Activated CD4-positive, alpha-beta T cell treated with anti-CD3 and anti-CD28 coated beads, Interleukin-2, amount 50 U/mL, for 4 hours (primary cell): ENCODE results near the gene RAPGEF2.
"Not testable (repeated sequence)": the region's sequence is repeated elsewhere in the genome, so short reads cannot be mapped to it uniquely, and the experiment has no call there.

ENCODE experiments used
- DNase-seq, 2 experiments: peaks; one replicate each; pipeline ENCODE4 v3.0.0-alpha.2; 2020

Gene RAPGEF2

DNA sequence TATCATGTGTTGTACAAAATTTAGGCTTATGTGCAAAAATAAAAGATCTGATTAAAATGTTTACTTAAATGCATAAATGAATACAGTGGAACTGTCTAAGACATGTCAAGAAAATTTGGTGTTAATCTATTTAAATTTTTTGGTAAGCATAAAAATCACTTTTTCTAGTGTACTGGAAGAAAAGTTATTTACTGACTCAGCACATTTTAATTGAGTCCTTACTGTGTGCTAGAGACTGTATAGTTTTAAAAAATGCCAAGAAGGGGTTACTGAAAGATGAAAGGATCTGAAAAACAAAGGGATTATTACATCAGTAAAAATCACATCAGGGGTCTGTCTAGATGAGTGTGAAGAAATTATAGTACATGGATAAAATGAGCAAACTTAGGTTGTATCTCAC, 60.6 kb downstream of the RAPGEF2 start:
- DNase-seq = no peak

GRCh38 chr4:159169404-159170302, 66.8 kb downstream of the RAPGEF2 start:
- DNase-seq = no peak

GRCh38 chr4:159171287-159171686, 68.4 kb downstream of the RAPGEF2 start:
- no peak for DNase-seq

DNA sequence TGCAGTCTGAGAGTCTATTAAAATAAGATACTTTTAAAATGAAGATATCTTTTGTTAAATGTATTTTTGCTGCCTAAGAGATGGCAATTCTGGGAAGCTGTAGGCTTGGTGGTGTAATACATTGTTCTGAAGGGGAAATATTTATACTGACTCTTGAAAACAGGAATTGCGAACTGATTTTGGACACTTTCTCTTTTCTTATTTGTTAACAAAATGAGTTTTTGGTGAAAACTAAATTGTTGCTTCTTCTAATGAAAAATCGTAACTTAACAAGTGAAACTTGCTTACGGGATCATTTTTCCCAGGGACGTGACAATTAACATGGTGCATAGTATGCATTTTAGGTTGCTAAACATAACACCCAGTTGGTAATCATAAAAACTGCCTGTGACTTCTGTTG, 71.0 kb downstream of the RAPGEF2 start:
- DNase-seq = no peak

DNA sequence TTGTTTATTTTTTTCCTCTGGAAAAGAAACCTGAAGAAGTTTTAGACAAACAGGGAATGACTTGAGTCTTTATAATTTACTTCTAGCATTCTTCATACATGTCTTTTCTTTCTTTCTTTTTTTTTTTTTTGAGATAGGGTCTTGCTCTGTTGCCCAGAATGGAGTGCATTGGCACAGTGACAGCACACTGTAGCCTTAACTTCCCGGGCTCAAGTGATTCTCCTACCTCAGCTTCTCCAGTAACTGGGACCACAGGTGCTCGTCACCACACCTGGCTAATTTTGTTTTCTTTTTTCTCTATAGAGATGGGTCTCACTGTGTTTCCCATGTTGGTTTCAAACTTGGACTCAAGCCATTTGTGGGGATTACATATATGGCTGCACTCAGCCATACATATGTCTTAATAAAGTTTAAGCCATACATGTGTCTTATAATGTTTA, 71.8 kb downstream of the RAPGEF2 start:
- no peak for DNase-seq

- peak; percentile 42 to 48 for DNase-seq
These were observed 72.5 kb downstream of the RAPGEF2 start for GRCh38 chr4:159175085-159175988.

GRCh38 chr4:159175989-159176375, 73.1 kb downstream of the RAPGEF2 start:
- no peak for DNase-seq

DNA sequence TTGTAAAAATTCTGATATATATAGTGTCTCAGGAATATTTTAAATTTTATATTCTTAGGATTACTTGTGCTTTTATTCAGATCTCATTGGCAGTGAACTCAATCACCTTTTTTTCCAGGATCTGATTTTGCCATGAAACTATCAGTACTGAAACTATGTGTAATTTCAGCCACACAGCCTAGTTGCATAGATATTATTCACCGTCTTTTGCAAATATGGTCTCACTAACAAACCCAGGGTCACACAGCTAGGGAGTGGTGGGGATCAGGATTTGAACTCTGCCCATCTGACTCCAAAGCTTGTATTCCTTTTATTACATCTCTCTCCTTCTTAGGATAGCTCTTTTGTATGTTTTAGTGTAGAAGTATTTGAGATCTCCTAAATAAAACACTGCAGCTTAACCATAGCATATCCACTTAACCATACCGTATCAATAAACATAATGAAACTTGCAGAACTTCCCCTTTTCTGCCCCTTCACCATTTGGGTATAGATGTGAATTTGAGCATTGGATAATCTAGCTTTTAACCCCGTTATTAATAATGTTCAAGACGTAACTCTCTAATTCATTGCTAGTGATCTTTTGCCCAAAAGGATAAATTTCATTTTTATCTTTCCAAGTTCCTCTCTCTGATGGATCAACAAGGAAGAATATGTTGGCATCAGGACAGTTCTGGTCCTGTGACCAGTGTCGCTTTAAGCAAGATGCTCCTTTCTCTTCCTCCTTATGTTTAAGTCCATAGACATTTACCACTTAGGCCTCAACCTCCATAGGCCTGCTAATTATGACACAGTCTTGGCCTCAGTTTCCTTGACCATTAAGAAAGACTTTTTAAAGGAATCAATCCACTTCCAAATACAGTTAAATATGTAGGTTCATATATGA, 74.6 kb downstream of the RAPGEF2 start:
- no peak for DNase-seq

DNA sequence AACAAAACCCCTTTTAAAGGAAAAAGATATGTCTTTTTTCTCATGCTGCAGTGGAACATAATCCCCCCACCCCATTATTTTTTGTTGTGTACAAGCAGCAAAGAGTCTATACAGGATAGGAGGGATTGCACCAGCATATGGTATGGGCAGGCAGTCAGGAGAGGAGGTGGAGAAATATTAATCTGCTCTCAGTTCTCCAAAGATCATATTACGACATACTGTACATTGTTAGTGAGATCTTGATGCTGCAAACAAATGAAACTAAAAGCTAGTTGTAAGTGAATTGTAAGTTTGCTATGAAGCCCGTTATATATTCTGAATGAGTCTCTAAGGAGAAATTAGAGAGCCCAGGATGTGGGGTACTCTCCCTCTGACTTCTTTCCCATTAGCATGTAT, 75.3 kb downstream of the RAPGEF2 start:
- no peak for DNase-seq

DNA sequence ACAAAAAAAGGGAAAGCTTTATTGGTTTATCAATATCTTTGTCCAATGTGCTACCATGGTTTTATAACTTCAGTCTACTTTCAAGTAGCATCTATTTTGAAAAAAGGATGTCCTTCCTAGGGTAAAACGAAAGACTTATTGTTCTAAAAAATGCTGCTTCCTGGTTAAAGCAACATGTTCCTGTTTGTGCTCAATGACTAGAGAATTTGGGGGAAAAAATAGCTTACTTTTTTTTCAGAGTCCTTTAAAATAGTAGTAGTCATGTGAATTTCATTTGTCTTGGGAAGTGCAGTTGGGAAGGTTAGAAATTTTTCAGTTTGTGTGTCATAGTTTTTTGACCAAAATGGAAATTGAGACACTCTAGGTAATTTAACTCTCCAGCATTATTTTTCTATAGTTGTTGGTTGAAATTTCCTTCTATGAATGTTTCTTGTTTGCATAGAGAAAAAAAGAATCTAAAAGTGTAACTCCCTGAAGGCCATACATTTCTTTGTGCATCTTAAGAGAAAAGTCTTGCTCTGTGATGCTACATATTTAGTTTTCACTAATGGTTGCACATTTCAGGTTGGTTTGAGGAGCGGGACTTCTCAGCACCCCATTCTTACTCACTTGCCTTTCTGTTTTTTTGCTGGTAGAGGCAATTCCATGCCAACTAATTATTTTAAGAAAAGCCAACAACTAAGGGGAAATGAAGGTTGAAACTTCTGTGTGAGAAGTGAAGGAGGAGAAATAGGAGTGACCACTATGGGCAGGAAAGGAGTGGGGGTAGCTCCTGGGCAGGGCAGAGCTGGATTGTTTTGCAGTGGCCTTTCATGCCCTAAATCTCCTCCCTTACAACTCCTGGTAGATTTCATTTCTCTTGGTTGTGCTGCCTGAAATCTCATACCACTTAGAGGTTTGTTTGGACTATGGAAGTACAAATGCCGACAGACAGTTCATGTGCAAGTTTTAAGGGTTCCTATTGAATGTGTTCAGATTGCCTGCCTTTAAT, 76.4 kb downstream of the RAPGEF2 start:
- no peak for DNase-seq

DNA sequence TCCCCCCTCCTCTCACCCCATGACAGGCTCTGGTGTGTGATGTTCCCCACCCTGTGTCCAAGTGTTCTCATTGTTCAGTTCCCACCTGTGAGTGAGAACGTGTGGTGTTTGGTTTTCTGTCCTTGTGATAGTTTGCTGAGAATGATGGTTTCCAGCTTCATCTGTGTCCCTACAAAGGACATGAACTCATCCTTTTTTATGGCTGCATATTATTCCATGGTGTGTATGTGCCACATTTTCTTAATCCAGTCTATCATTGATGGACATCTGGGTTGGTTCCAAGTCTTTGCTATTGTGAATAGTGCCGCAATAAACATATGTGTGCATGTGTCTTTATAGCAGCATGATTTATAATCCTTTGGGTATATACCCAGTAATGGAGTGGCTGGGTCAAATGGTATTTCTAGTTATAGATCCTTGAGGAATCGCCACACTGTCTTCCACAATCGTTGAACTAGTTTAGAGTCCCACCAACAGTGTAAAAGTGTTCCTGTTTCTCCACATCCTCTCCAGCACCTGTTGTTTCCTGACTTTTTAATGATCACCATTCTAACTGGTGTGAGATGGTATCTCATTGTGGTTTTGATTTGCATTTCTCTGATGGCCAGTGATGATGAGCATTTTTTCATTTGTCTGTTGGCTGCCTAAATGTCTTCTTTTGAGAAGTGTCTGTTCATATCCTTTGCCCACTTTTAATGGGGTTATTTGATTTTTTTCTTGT, 81.2 kb downstream of the RAPGEF2 start:
- DNase-seq = not testable (repeated sequence)

DNA sequence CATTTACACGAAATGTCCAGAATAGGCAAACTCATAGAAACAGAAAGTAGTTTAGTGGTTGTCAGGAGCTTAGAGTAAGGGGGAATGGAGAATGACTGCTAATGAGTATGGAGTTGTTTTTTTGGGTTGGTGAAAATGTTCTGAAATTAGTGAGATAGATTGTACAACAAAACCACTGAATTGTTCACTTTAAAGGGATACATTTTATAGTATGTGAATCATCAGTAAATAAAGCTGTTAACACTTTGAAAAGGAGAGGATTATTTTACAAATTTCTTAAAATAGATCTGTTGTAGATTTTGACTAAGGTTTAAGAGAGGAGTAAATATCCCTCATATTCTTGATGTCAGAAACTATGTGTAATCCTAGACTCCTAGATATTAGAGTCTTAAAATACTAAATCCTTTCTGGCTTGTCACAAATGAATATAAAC, 82.7 kb downstream of the RAPGEF2 start:
- DNase-seq = no peak

- DNase-seq = no peak
These were observed 85.8 kb downstream of the RAPGEF2 start for GRCh38 chr4:159188646-159189045.

DNA sequence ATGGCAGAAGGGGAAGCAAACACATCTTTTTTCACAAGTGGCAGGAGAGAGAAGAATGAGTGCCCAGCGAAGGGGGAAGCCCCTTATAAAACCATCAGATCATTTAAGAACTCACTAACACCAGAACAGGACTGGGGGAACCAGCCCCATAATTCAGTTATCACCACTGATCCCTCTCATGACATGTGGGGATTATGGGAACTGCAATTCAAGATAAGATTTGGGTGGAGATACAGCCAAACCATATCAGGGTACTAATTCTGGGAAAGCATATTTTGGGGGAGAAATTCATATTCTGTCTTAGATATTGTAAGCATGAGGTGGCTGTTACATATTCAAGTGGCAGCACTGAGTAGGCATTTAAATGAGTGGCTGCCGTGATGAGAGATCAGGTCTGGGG, 87.8 kb downstream of the RAPGEF2 start:
- DNase-seq = no peak

DNA sequence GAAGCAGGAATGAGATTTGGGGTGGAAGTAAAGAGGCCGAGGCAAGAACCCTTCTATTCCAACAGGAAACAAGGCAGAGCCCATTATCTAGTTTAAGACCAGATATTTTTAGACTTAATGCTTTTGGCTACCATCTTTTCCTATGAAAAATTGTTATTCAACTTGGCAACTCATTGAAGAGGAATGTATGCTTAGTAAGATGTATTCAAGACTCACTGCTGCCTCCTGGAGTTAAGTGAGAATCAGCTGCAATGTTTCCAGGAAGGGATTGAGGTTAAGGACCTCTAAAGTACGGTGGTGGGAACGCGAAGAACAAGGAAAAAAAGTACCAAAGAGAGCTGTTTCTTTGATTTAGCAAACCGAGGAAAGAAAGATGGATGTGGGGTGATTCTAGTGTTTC, 89.1 kb downstream of the RAPGEF2 start:
- DNase-seq = no peak

DNA sequence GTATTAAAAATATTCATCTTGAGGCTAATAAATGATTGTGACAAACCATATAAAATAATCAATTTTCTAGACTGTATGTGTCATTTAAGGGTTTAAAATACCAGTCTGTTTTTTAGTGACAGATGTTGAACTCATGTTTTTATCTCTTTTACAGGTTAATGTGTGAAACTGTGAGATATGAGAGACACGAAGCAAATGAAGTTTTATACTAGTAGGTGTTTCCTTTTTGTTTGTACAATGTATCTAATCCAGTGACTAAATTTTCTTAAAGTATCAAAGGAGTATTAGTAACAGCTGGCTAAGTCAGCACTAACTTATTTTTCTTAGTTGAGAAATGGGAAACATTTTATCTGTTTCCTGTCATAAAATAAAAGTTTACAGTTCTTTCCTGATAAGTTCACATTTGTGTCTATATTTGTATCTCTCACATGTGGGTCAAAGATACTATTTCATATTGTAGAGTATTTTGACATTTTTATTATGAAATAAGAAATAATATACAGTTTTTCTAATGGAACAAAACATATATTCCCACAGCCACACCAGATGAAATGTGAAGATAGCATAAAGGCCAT, 90.3 kb downstream of the RAPGEF2 start:
- DNase-seq = no peak

- no peak for DNase-seq
These were observed 92.5 kb downstream of the RAPGEF2 start for GRCh38 chr4:159195361-159195769.

DNA sequence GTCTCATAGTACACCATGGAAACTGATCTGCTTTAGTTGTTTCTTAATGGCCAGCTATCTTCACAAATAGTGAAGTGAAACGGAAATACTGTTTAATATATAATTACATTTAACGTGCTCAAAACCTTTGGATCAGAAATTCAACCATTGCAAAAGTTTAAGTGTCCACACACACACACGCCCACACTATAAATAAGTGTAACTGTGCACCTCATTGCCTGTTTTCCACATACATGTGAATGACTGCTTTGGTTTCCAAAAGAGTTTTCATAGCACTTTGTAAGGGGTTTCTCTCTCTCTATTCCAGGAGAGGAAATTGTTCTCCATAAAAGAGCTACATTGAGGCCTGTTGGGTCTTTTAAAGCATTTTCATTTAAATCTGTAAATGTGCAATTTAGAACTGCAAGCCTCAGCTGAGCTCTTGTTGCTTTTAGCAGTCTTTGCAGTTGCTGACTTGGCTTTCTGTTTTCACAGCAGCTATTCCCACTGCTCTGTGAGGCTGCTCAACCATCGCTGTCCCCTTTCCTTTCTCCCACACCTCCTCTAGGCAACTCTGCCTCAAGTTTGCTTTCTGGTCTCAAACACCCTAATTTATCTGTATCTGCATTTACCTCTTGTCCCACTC, 94.5 kb downstream of the RAPGEF2 start:
- DNase-seq = no peak

GRCh38 chr4:159197885-159198269, 95.0 kb downstream of the RAPGEF2 start:
- no peak for DNase-seq

DNA sequence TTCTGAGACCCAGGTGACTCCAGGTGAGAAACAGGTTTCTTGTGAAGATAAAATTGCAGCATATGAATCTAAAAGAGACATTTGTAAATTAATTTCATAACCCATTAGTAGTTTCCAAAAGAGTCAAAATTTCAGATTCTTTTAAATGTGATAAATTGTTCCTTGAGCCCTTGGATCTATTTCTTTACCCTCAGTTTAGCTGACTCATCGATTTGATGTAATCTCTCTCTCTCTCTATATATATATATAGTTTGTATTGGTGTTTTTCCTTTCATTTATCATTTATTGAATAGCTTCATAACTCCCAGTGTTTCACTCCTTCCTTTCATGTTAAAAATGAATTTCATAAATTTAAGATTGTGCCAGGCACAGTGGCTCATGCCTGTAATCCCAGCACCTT, 96.9 kb downstream of the RAPGEF2 start:
- DNase-seq = no peak
